SK-N-SH (cell line): ENCODE data around the gene SEBOX.

Source experiments
- FOSL2 ChIP-seq: IDR thresholded peaks from 2 replicates; pipeline ENCODE4 v1.4.0; 2012; ENCODE audit warnings: low read depth, mild to moderate bottlenecking, moderate library complexity, borderline replicate concordance
- FOXM1 ChIP-seq: IDR thresholded peaks from 2 replicates; pipeline ENCODE4 v1.4.0; 2012; ENCODE audit warnings: low read depth, mild to moderate bottlenecking
- MXI1 ChIP-seq: IDR thresholded peaks from 2 replicates; pipeline ENCODE4 v1.6.1; 2012; ENCODE audit warnings: mild to moderate bottlenecking, low read depth, low read length, improper control_type of control experiment
- SMC3 ChIP-seq: IDR thresholded peaks from 2 replicates; pipeline ENCODE4 v1.6.1; 2012; ENCODE audit warnings: low read depth, low read length, improper control_type of control experiment
- TAF1 ChIP-seq: IDR thresholded peaks from 2 replicates; pipeline ENCODE4 v1.6.1; 2012; ENCODE audit warnings: low read depth, mild to moderate bottlenecking, low read length, moderate library complexity, borderline replicate concordance
- TCF12 ChIP-seq: IDR thresholded peaks from 2 replicates; pipeline ENCODE4 v1.4.0; 2012
- TEAD4 ChIP-seq: IDR thresholded peaks from 2 replicates; pipeline ENCODE4 v1.4.0; 2012; ENCODE audit warnings: mild to moderate bottlenecking, borderline replicate concordance; ENCODE audit not compliant: insufficient read depth
- TF ChIP-seq, protein P1 (sequence below): fragments of 200-600 bp; sonication (generic); IDR thresholded peaks from 2 replicates; pipeline ENCODE4 v1.6.1; 2017; ENCODE audit warnings: antibody characterized with exemption, mild to moderate bottlenecking, moderate library complexity

- TF ChIP-seq, protein P1, sequence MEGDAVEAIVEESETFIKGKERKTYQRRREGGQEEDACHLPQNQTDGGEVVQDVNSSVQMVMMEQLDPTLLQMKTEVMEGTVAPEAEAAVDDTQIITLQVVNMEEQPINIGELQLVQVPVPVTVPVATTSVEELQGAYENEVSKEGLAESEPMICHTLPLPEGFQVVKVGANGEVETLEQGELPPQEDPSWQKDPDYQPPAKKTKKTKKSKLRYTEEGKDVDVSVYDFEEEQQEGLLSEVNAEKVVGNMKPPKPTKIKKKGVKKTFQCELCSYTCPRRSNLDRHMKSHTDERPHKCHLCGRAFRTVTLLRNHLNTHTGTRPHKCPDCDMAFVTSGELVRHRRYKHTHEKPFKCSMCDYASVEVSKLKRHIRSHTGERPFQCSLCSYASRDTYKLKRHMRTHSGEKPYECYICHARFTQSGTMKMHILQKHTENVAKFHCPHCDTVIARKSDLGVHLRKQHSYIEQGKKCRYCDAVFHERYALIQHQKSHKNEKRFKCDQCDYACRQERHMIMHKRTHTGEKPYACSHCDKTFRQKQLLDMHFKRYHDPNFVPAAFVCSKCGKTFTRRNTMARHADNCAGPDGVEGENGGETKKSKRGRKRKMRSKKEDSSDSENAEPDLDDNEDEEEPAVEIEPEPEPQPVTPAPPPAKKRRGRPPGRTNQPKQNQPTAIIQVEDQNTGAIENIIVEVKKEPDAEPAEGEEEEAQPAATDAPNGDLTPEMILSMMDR: no peak
- TF ChIP-seq TEAD4: no peak
- no peak for TF ChIP-seq TAF1
- no peak for TF ChIP-seq FOSL2
- TF ChIP-seq MXI1: no peak
- no peak for TF ChIP-seq SMC3
- no peak for TF ChIP-seq FOXM1
- no peak for TF ChIP-seq TCF12
Observed at GRCh38 chr17:28397275-28397674, 32.3 kb upstream of the SEBOX start.
